Colonic mucosa (tissue), 4 donors: ENCODE data around the gene PTEN. TPM values are rescaled to one million over a fixed set of nuclear protein-coding genes. Genes with fewer than 3 reads are reported as not detected.
"Not testable (repeated sequence)": the region's sequence is repeated elsewhere in the genome, so short reads cannot be mapped to it uniquely, and the experiment has no call there.

ENCODE experiments used
- DNase-seq: peaks from one replicate; pipeline ENCODE4 v3.0.0-alpha.2; 2020
- H3K27ac ChIP-seq: fragments of 200-600 bp; one replicate; pipeline ENCODE4 v1.8.0; 2021
- H3K27me3 ChIP-seq: fragments of 200-600 bp; one replicate; pipeline ENCODE4 v1.8.0; 2021
- H3K36me3 ChIP-seq: fragments of 200-600 bp; one replicate; pipeline ENCODE4 v1.8.0; 2021
- H3K4me1 ChIP-seq: fragments of 200-600 bp; one replicate; pipeline ENCODE4 v1.8.0; 2021; ENCODE audit warnings: mild to moderate bottlenecking
- H3K4me3 ChIP-seq: fragments of 200-600 bp; one replicate; pipeline ENCODE4 v1.8.0; 2021
- H3K9ac ChIP-seq, 2 donors: one replicate each; pipeline ENCODE4 v1.7.0; 2013; ENCODE audit warnings: control low read depth in 2 of 2, low read depth in 2 of 2, low read length in 2 of 2
- H3K9me3 ChIP-seq: fragments of 200-600 bp; one replicate; pipeline ENCODE4 v1.8.0; 2021
- CTCF ChIP-seq: fragments of 200-600 bp; IDR thresholded peaks from one replicate; pipeline ENCODE4 v1.8.0; 2022; ENCODE audit warnings: antibody characterized with exemption, mild to moderate bottlenecking
- intact Hi-C: fragments of 100-400 bp; cut with DNase I; formaldehyde crosslinking; loops from one replicate; pipeline ENCODE4 v1.14.1; 2022
- total RNA-seq, 2 donors: library from RNA; stranded (reverse); fragmentation: NEBNext Ultra II Directional in 1 of 2; extraction: Animal tissue kit (Norgen Biotek cat#: 25700) in 1 of 2; gene quantifications; one replicate each; pipeline ENCODE4 v1.2.1, GENCODE V29; 2021
- donor health status: healthy.
- donor health status: DM: no; HTN: no; CAD: no.
- donor health status: DM: no; HTN: no; CAD: no.

Gene PTEN
- total RNA-seq, 2 donors from 2014 or later: 79.2 to 111 TPM

- peak overlapping the region in 1 of 2 donors; percentile 38 for H3K9ac ChIP-seq
- no peak overlapping the region for H3K4me3 ChIP-seq
- no peaks in the 10 kb centered on the region for H3K9me3 ChIP-seq
- peak; percentile 40 for TF ChIP-seq CTCF
- H3K4me1 ChIP-seq: no peaks in the 10 kb centered on the region
- no peak overlapping the region for H3K27ac ChIP-seq
- DNase-seq: no peak
- intact Hi-C loops: loop anchor here (5.0 kb wide), 1 partner anchor 527 kb away; no protein-coding TSS in a partner anchor
- no peaks in the 10 kb centered on the region for H3K27me3 ChIP-seq
- no peaks in the 10 kb centered on the region for H3K36me3 ChIP-seq
Measured at GRCh38 chr10:87860156-87860795, 3.1 kb upstream of the PTEN start.

GRCh38 chr10:87860816-87861403 is 2.5 kb upstream of the PTEN start:
- Histone ChIP-seq H3K9ac (peak overlapping the region; percentile 84 to 100), H3K27ac (peak overlapping the region; percentile 96), H3K4me1 (no peaks in the 10 kb centered on the region), H3K4me3 (no peak overlapping the region), H3K9me3 (no peaks in the 10 kb centered on the region), H3K36me3 (no peaks in the 10 kb centered on the region), H3K27me3 (no peaks in the 10 kb centered on the region)
- no peak for DNase-seq
- intact Hi-C loops: loop anchor here (5.0 kb wide), 1 partner anchor 526 kb away; no protein-coding TSS in a partner anchor
- no peak for TF ChIP-seq CTCF

- peak overlapping the region; percentile 77 for H3K4me3 ChIP-seq
- H3K36me3 ChIP-seq: no peaks in the 10 kb centered on the region
- H3K27ac ChIP-seq: peak overlapping the region; percentile 96
- H3K9ac ChIP-seq: peak overlapping the region; percentile 84 to 100
- DNase-seq: peak; percentile 83
- no peaks in the 10 kb centered on the region for H3K9me3 ChIP-seq
- no peak for TF ChIP-seq CTCF
- H3K4me1 ChIP-seq: no peaks in the 10 kb centered on the region
- intact Hi-C loops: loop anchor here (5.0 kb wide), 1 partner anchor 526 kb away; no protein-coding TSS in a partner anchor
- H3K27me3 ChIP-seq: no peaks in the 10 kb centered on the region
Measured at GRCh38 chr10:87861566-87861952, 1.9 kb upstream of the PTEN start.

GRCh38 chr10:87861953-87862678 is 1.3 kb upstream of the PTEN start:
- TF ChIP-seq CTCF: no peak
- no peaks in the 10 kb centered on the region for H3K27me3 ChIP-seq
- peak overlapping the region; percentile 77 for H3K4me3 ChIP-seq
- no peaks in the 10 kb centered on the region for H3K4me1 ChIP-seq
- H3K9me3 ChIP-seq: no peaks in the 10 kb centered on the region
- intact Hi-C loops: loop anchor here (5.0 kb wide), 1 partner anchor 525 kb away; no protein-coding TSS in a partner anchor
- H3K36me3 ChIP-seq: no peaks in the 10 kb centered on the region
- peak overlapping the region; percentile 84 to 100 for H3K9ac ChIP-seq
- DNase-seq: peak; percentile 98
- H3K27ac ChIP-seq: peak overlapping the region; percentile 96

GRCh38 chr10:87862679-87863052 is 759 bp upstream of the PTEN start:
- Histone ChIP-seq H3K4me1 (no peaks in the 10 kb centered on the region), H3K9me3 (no peaks in the 10 kb centered on the region), H3K9ac (peak overlapping the region; percentile 84 to 100), H3K36me3 (no peaks in the 10 kb centered on the region), H3K27me3 (no peaks in the 10 kb centered on the region), H3K27ac (peak overlapping the region; percentile 96), H3K4me3 (peak overlapping the region; percentile 77)
- DNase-seq: no peak
- no peak for TF ChIP-seq CTCF
- intact Hi-C loops: loop anchor here (5.0 kb wide), 1 partner anchor 525 kb away; no protein-coding TSS in a partner anchor

GRCh38 chr10:87863951-87864495 is 598 bp downstream of the PTEN start:
- H3K36me3 ChIP-seq, DNase-seq, H3K27me3 ChIP-seq, H3K4me1 ChIP-seq, H3K9me3 ChIP-seq: not testable (repeated sequence)
- intact Hi-C loops: loop anchor here (5.0 kb wide), 1 partner anchor 523 kb away; no protein-coding TSS in a partner anchor
- Histone ChIP-seq H3K27ac (peak overlapping the region; percentile 96), H3K9ac (peak overlapping the region; percentile 89 to 97), H3K4me3 (peak overlapping the region; percentile 77)
